Endothelial cell of umbilical vein (primary cell): ENCODE results near the gene ZNF831. TPM values are rescaled to one million over a fixed set of nuclear protein-coding genes. Genes with fewer than 3 reads are reported as not detected.

Experiments
- BruUV-seq: library from RNA; stranded (reverse); fragments of 400-500 nt; replicated peaks from 2 replicates; lab custom pipeline; 2021; lab: Mats Ljungman, UMichigan
- CTCF ChIA-PET: fragments of 300-600, 350-600 bp; sonication (Branson Sonifier 250); formaldehyde crosslinking; loops from one replicate; lab custom pipeline; 2021; ENCODE audit warnings: antibody characterized with exemption, inconsistent platforms; lab: Charles Lee
- POLR2A ChIA-PET: fragments of 300-600, 350-600 bp; sonication (Branson Sonifier 250); formaldehyde crosslinking; loops from one replicate; lab custom pipeline; 2021; ENCODE audit warnings: antibody characterized with exemption, inconsistent platforms; lab: Charles Lee
- DNase-seq: peaks from one replicate; pipeline ENCODE4 v3.0.0-alpha.2; 2011; ENCODE audit warnings: low read depth, low spot score
- FAIRE-seq: peaks from 2 replicates; lab custom pipeline; 2011; peaks lifted over from hg19 to GRCh38; lab: Jason Lieb, UNC
- H2AFZ ChIP-seq: 2 replicates; pipeline ENCODE4 v1.6.0; 2012; ENCODE audit warnings: low read depth, low read length, control low read depth, inconsistent platforms
- H3K27ac ChIP-seq: 2 replicates; pipeline ENCODE4 v1.5.1; 2011; ENCODE audit warnings: low read depth, mild to moderate bottlenecking, control low read depth, low read length, moderate library complexity; ENCODE audit not compliant: insufficient read depth
- H3K27me3 ChIP-seq, 2 experiments: 2 replicates each; pipeline versions ENCODE4 v1.6.0 to v1.6.1; 2011; ENCODE audit warnings: low read length in 2 of 2, mixed read lengths in 1 of 2; ENCODE audit not compliant: control insufficient read depth in 2 of 2, insufficient read depth in 2 of 2
- H3K36me3 ChIP-seq, 2 experiments: 2 replicates in 1 of 2; 3 replicates in 1 of 2; pipeline ENCODE4 v1.5.1; 2011; ENCODE audit warnings: low read length in 2 of 2, mild to moderate bottlenecking in 1 of 2, moderate library complexity in 1 of 2; ENCODE audit not compliant: control insufficient read depth in 2 of 2, insufficient read depth in 2 of 2; ENCODE audit errors: extremely low read depth in 1 of 2
- H3K4me1 ChIP-seq: 3 replicates; pipeline ENCODE4 v1.5.1; 2011; ENCODE audit warnings: mild to moderate bottlenecking, low read length; ENCODE audit not compliant: control insufficient read depth, insufficient read depth; ENCODE audit errors: extremely low read depth
- H3K4me2 ChIP-seq: 2 replicates; pipeline ENCODE4 v1.6.1; 2011; ENCODE audit warnings: low read length, control low read depth, mixed read lengths; ENCODE audit not compliant: insufficient read depth
- H3K4me3 ChIP-seq, 3 experiments: fragments of 200-600 bp in 1 of 3; sonication (generic), shearing (Covaris generic) in 1 of 3; replicated peaks in 1 of 3; 2 replicates each; pipeline ENCODE4 v1.5.1; 2011 to 2016; ENCODE audit warnings: control low read depth in 3 of 3, low read length in 3 of 3, mild to moderate bottlenecking in 2 of 3, inconsistent platforms in 1 of 3, low read depth in 1 of 3, moderate library complexity in 1 of 3; ENCODE audit not compliant: insufficient read depth in 1 of 3
- H3K79me2 ChIP-seq: 2 replicates; pipeline ENCODE4 v1.6.0; 2012; ENCODE audit warnings: low read length, inconsistent platforms; ENCODE audit not compliant: control insufficient read depth, insufficient read depth
- H3K9ac ChIP-seq: replicated peaks from 2 replicates; pipeline ENCODE3; 2011; ENCODE audit warnings: low read length, control low read depth; ENCODE audit not compliant: insufficient read depth; ENCODE audit errors: extremely low read depth
- H3K9me1 ChIP-seq: replicated peaks from 3 replicates; pipeline ENCODE4 v1.6.0; 2011; ENCODE audit warnings: mild to moderate bottlenecking, low read length; ENCODE audit not compliant: control insufficient read depth, insufficient read depth; ENCODE audit errors: extremely low read depth
- H3K9me3 ChIP-seq: replicated peaks from 2 replicates; pipeline ENCODE4 v1.5.1; 2012; ENCODE audit warnings: low read length, inconsistent platforms; ENCODE audit not compliant: control insufficient read depth, insufficient read depth
- H4K20me1 ChIP-seq: replicated peaks from 2 replicates; pipeline ENCODE3; 2011; ENCODE audit warnings: mild to moderate bottlenecking, low read length; ENCODE audit not compliant: control insufficient read depth, insufficient read depth; ENCODE audit errors: extremely low read depth
- EZH2 ChIP-seq: IDR thresholded peaks from 2 replicates; pipeline ENCODE4 v1.6.1; 2012; ENCODE audit warnings: borderline replicate concordance, low read depth, mild to moderate bottlenecking, moderate library complexity, low read length, inconsistent platforms; ENCODE audit not compliant: severe bottlenecking
- FOS ChIP-seq: IDR thresholded peaks from 2 replicates; pipeline ENCODE4 v1.6.1; 2011; ENCODE audit warnings: mild to moderate bottlenecking, low read length, moderate library complexity, borderline replicate concordance; ENCODE audit not compliant: insufficient read depth
- GATA2 ChIP-seq: IDR thresholded peaks from 2 replicates; pipeline ENCODE4 v1.7.0; 2011; ENCODE audit warnings: low read depth, mild to moderate bottlenecking, moderate library complexity, mixed read lengths, low read length; ENCODE audit not compliant: insufficient read length, insufficient read depth
- JUN ChIP-seq: IDR thresholded peaks from 2 replicates; pipeline ENCODE4 v1.6.1; 2011; ENCODE audit warnings: borderline replicate concordance, low read depth; ENCODE audit not compliant: insufficient read length, insufficient read depth
- MYC ChIP-seq: IDR thresholded peaks from one replicate; pipeline ENCODE4 v1.6.1; 2011; ENCODE audit warnings: mild to moderate bottlenecking, low read depth, low read length
- POLR2A ChIP-seq: IDR thresholded peaks from 2 replicates; pipeline ENCODE4 v1.6.1; 2012; ENCODE audit warnings: low read depth, mild to moderate bottlenecking, control low read depth, low read length
- POLR2AphosphoS5 ChIP-seq: IDR thresholded peaks from 2 replicates; pipeline ENCODE4 v1.6.1; 2012; ENCODE audit warnings: low read depth, mild to moderate bottlenecking, control low read depth, low read length, moderate library complexity; ENCODE audit not compliant: insufficient read depth
- dilution Hi-C: fragments of 300-500 bp; cut with MboI; formaldehyde crosslinking; loops from one replicate; pipeline ENCODE4 v1.15.0; 2019; ENCODE audit warnings: low sequenced_read_pairs; ENCODE audit not compliant: extremely low pct_ligation_motif_present
- intact Hi-C: fragments of 100-400 bp; cut with micrococcal nuclease; formaldehyde crosslinking; loops from one replicate; pipeline ENCODE4 v1.10.0; 2022
- polyA plus RNA-seq, 4 experiments: library from polyadenylated mRNA; depleted of rRNA in 3 of 4; stranded (reverse) in 3 of 4; unstranded in 1 of 4; fragments of >200 nt; gene quantifications; 2 replicates each; pipeline versions ENCODE4 v1.2.1 to v1.2.3, GENCODE V29; 2011 to 2012; ENCODE audit warnings: missing spikeins in 1 of 4
- total RNA-seq: library from RNA; stranded (reverse); gene quantifications from 2 replicates; pipeline ENCODE4 v1.2.3, GENCODE V29; 2021
- TF ChIP-seq, protein P1 (sequence below): IDR thresholded peaks from 2 replicates; pipeline ENCODE4 v1.6.1; 2011; ENCODE audit not compliant: insufficient read depth, insufficient read length
- TF ChIP-seq, protein P2 (sequence below), 2 donors: IDR thresholded peaks; 1 replicate in 1 of 2; 2 replicates in 1 of 2; pipeline ENCODE4 v1.5.1; 2011; ENCODE audit warnings: low read length in 2 of 2, mild to moderate bottlenecking in 2 of 2, moderate library complexity in 2 of 2, control low read depth in 1 of 2, inconsistent platforms in 1 of 2, low read depth in 1 of 2; ENCODE audit not compliant: insufficient read depth in 1 of 2; ENCODE audit errors: extremely low read depth in 1 of 2

Gene ZNF831
- total and polyA plus RNA-seq, 2 donors (not counting 3 experiments of a cell fraction or from before 2014, with no cell fraction given) = not detected

DNA sequence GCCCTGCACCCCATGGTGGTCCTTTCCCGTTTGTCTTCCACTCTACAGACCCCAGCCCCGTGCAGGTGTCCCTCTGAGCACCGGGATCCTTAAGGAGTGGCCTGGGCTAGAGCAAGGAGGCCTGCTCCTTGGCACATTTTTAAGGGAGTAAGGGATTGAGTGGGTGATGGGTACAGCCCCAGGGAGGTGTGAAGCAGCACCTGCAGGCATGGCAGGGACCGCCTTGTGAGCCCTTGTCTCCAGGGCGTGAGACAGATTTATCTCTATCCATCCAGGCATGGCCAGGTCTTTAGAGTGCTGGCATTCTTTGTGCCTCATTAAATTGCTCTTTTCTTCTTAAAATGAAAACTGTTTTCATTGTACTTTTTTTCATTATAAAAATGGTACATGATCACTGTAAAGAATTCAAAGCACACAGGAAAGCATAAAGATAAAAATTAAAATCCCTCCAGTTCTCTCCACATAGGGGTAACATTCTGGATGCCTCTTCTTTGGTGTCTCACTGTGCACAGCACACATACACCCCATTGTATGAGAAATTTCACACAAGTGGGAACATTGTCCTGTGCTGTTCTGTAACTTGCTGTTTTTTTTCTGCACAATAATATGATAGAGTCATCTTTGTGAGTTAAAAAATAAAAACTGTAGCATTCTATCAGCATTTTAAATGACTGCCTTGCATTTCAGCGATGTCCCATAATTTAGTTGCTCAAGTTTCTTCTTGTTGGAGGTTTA lies 31.9 kb upstream of the ZNF831 start:
- BruUV-seq = no TSS peak
- H3K9ac ChIP-seq = no peak overlapping the region
- FAIRE-seq = no peak

More for the DNA sequence above, 31.9 kb upstream of the ZNF831 start:
- H3K27ac ChIP-seq = no peak overlapping the region
- no peak overlapping the region for H3K4me3 ChIP-seq
- intact Hi-C loops (no loop called here), dilution Hi-C loops (no loop called here)
- ChIA-PET POLR2A (no interaction called here), CTCF (no interaction called here)
- TF ChIP-seq JUN (no peak), EZH2 (no peak), POLR2A (no peak), GATA2 (no peak), MYC (no peak), FOS (no peak), POLR2AphosphoS5 (no peak)
- TF ChIP-seq, protein P1, sequence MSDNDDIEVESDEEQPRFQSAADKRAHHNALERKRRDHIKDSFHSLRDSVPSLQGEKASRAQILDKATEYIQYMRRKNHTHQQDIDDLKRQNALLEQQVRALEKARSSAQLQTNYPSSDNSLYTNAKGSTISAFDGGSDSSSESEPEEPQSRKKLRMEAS = no peak
- TF ChIP-seq, protein P2, sequence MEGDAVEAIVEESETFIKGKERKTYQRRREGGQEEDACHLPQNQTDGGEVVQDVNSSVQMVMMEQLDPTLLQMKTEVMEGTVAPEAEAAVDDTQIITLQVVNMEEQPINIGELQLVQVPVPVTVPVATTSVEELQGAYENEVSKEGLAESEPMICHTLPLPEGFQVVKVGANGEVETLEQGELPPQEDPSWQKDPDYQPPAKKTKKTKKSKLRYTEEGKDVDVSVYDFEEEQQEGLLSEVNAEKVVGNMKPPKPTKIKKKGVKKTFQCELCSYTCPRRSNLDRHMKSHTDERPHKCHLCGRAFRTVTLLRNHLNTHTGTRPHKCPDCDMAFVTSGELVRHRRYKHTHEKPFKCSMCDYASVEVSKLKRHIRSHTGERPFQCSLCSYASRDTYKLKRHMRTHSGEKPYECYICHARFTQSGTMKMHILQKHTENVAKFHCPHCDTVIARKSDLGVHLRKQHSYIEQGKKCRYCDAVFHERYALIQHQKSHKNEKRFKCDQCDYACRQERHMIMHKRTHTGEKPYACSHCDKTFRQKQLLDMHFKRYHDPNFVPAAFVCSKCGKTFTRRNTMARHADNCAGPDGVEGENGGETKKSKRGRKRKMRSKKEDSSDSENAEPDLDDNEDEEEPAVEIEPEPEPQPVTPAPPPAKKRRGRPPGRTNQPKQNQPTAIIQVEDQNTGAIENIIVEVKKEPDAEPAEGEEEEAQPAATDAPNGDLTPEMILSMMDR (IDR thresholded peaks at IDR 0.05; ENCODE audit: extremely low read depth in 1 of 2, insufficient read depth in 1 of 2, low read depth in 1 of 2, low read length in 2 of 2) = no peak
- H3K36me3 ChIP-seq = no peaks in the 10 kb centered on the region
- no peak overlapping the region for H3K4me2 ChIP-seq
- no peaks in the 10 kb centered on the region for H3K4me1 ChIP-seq
- H3K27me3 ChIP-seq = no peaks in the 10 kb centered on the region
- no peak overlapping the region for H2AFZ ChIP-seq
- no peak for DNase-seq
- H3K9me3 ChIP-seq = no peaks in the 10 kb centered on the region
- no peaks in the 10 kb centered on the region for H3K79me2 ChIP-seq
- H4K20me1 ChIP-seq = no peaks in the 10 kb centered on the region
- H3K9me1 ChIP-seq = no peaks in the 10 kb centered on the region
